ENCODE measurements around the gene BPIFB4.

Gene BPIFB4

GRCh38 chr20:33061658-33062028, 17.8 kb upstream of the BPIFB4 start:
- no peak for DNase-seq (ENCODE audit: low read depth in 1 of 2, low spot score in 1 of 2)

GRCh38 chr20:33062105-33062824, 17.2 kb upstream of the BPIFB4 start:
- no peak for DNase-seq (ENCODE audit: low read depth in 1 of 2, low spot score in 1 of 2)

GRCh38 chr20:33062825-33063149, 16.7 kb upstream of the BPIFB4 start:
- DNase-seq (ENCODE audit: low read depth in 1 of 2, low spot score in 1 of 2): no peak

- DNase-seq (ENCODE audit: low read depth in 1 of 2, low spot score in 1 of 2): no peak
Observed at GRCh38 chr20:33063271-33063670, 16.2 kb upstream of the BPIFB4 start.

GRCh38 chr20:33064572-33065287, 14.7 kb upstream of the BPIFB4 start:
- no peak for DNase-seq (ENCODE audit: low read depth in 1 of 2, low spot score in 1 of 2)

- DNase-seq (ENCODE audit: low read depth in 1 of 2, low spot score in 1 of 2): no peak
Observed at GRCh38 chr20:33065785-33066184, 13.7 kb upstream of the BPIFB4 start.

- no peak for DNase-seq (ENCODE audit: low read depth in 1 of 2, low spot score in 1 of 2)
Observed at GRCh38 chr20:33067806-33068205, 11.6 kb upstream of the BPIFB4 start.

GRCh38 chr20:33068251-33068939, 11.0 kb upstream of the BPIFB4 start:
- DNase-seq (ENCODE audit: low read depth in 1 of 2, low spot score in 1 of 2): no peak

GRCh38 chr20:33069673-33070072, 9.8 kb upstream of the BPIFB4 start:
- DNase-seq (ENCODE audit: low read depth in 1 of 2, low spot score in 1 of 2): no peak

GRCh38 chr20:33070111-33071053, 9.1 kb upstream of the BPIFB4 start:
- DNase-seq (ENCODE audit: low read depth in 1 of 2, low spot score in 1 of 2): no peak

GRCh38 chr20:33071198-33071597, 8.2 kb upstream of the BPIFB4 start:
- DNase-seq (ENCODE audit: low read depth in 1 of 2, low spot score in 1 of 2): no peak

- DNase-seq (ENCODE audit: low read depth in 1 of 2, low spot score in 1 of 2): no peak
Observed at GRCh38 chr20:33072362-33072761, 7.1 kb upstream of the BPIFB4 start.

- DNase-seq (ENCODE audit: low read depth in 1 of 2, low spot score in 1 of 2): no peak
Observed at GRCh38 chr20:33072813-33073212, 6.6 kb upstream of the BPIFB4 start.

- no peak for DNase-seq (ENCODE audit: low read depth in 1 of 2, low spot score in 1 of 2)
Observed at GRCh38 chr20:33074675-33075074, 4.8 kb upstream of the BPIFB4 start.

GRCh38 chr20:33075281-33075680, 4.2 kb upstream of the BPIFB4 start:
- no peak for DNase-seq (ENCODE audit: low read depth in 1 of 2, low spot score in 1 of 2)

- no peak for DNase-seq (ENCODE audit: low read depth in 1 of 2, low spot score in 1 of 2)
Observed at GRCh38 chr20:33076662-33077372, 2.6 kb upstream of the BPIFB4 start.

GRCh38 chr20:33081411-33082154, 2.1 kb downstream of the BPIFB4 start:
- no peak for DNase-seq (ENCODE audit: low read depth in 1 of 2, low spot score in 1 of 2)

GRCh38 chr20:33082546-33082945, 3.1 kb downstream of the BPIFB4 start:
- no peak for DNase-seq (ENCODE audit: low read depth in 1 of 2, low spot score in 1 of 2)

- DNase-seq (ENCODE audit: low read depth in 1 of 2, low spot score in 1 of 2): no peak
Observed at GRCh38 chr20:33083544-33084340, 4.3 kb downstream of the BPIFB4 start.
